IMR-90 (cell line): Measurements from ENCODE around the gene PI4K2B. TPM values are rescaled to one million over a fixed set of nuclear protein-coding genes. Genes with fewer than 3 reads are reported as not detected.

Experiments used
- ATAC-seq: fragments of 200-7000 bp; cut with Tn5 transposase; 2 replicates; pipeline ENCODE4 v1.9.1; 2020; ENCODE audit warnings: low read depth, mild to moderate bottlenecking, moderate library complexity
- BruUV-seq: library from RNA; stranded (reverse); fragments of 400-500 nt; replicated peaks from 2 replicates; lab custom pipeline; 2021; lab: Mats Ljungman, UMichigan
- CTCF ChIA-PET: fragments of 300-600 bp; formaldehyde crosslinking; extraction: SDS; loops from one replicate; lab custom pipeline; 2021; ENCODE audit warnings: antibody characterized with exemption; lab: Yijun Ruan, JAX
- POLR2A ChIA-PET: fragments of 300-600 bp; sonication (Branson Sonifier 250); formaldehyde crosslinking; loops from one replicate; lab custom pipeline; 2022; ENCODE audit warnings: antibody characterized with exemption; ENCODE audit not compliant: unreplicated experiment; lab: Charles Lee
- DNase-seq: peaks from one replicate; pipeline ENCODE4 v3.0.0; 2013
- H2AFZ ChIP-seq: replicated peaks from 2 replicates; pipeline ENCODE3; 2013; ENCODE audit warnings: low read length, mild to moderate bottlenecking; ENCODE audit not compliant: poor library complexity
- H2AK5ac ChIP-seq: 2 replicates; pipeline ENCODE4 v1.6.1; 2013; ENCODE audit warnings: low read depth, low read length, inconsistent platforms
- H2AK9ac ChIP-seq: replicated peaks from 2 replicates; pipeline ENCODE3; 2013; ENCODE audit warnings: mild to moderate bottlenecking, low read depth, low read length, moderate library complexity; ENCODE audit not compliant: poor library complexity
- H2BK120ac ChIP-seq: 2 replicates; pipeline ENCODE4 v1.6.1; 2013; ENCODE audit warnings: low read depth, low read length, inconsistent platforms
- H2BK15ac ChIP-seq: 3 replicates; pipeline ENCODE4 v1.6.1; 2013; ENCODE audit warnings: low read depth, low read length, inconsistent platforms
- H2BK20ac ChIP-seq: 2 replicates; pipeline ENCODE4 v1.6.1; 2013; ENCODE audit warnings: low read depth, mild to moderate bottlenecking, inconsistent platforms, low read length, moderate library complexity
- H2BK5ac ChIP-seq: 2 replicates; pipeline ENCODE4 v1.6.1; 2013; ENCODE audit warnings: mild to moderate bottlenecking, low read depth, low read length, inconsistent platforms; ENCODE audit not compliant: poor library complexity, severe bottlenecking
- H3K14ac ChIP-seq: replicated peaks from 2 replicates; pipeline ENCODE4 v1.6.1; 2013; ENCODE audit warnings: low read depth, low read length, inconsistent platforms
- H3K18ac ChIP-seq: 2 replicates; pipeline ENCODE4 v1.6.1; 2013; ENCODE audit warnings: low read depth, low read length, control low read depth
- H3K23ac ChIP-seq: 2 replicates; pipeline ENCODE4 v1.6.1; 2013; ENCODE audit warnings: low read depth, low read length, inconsistent platforms
- H3K27ac ChIP-seq: 2 replicates; pipeline ENCODE4 v1.5.1; 2013; ENCODE audit warnings: mild to moderate bottlenecking, control low read depth, low read length; ENCODE audit not compliant: insufficient read depth
- H3K27me3 ChIP-seq: 2 replicates; pipeline ENCODE4 v1.6.1; 2013; ENCODE audit warnings: low read length; ENCODE audit not compliant: control insufficient read depth, insufficient read depth
- H3K36me3 ChIP-seq: 2 replicates; pipeline ENCODE4 v1.6.1; 2013; ENCODE audit warnings: low read length, mixed read lengths; ENCODE audit not compliant: control insufficient read depth, insufficient read depth
- H3K4ac ChIP-seq: 2 replicates; pipeline ENCODE4 v1.6.1; 2013; ENCODE audit warnings: low read depth, low read length, inconsistent platforms
- H3K4me1 ChIP-seq: 2 replicates; pipeline ENCODE4 v1.6.1; 2013; ENCODE audit warnings: low read length, mixed read lengths; ENCODE audit not compliant: control insufficient read depth, insufficient read depth
- H3K4me2 ChIP-seq: 2 replicates; pipeline ENCODE4 v1.6.1; 2013; ENCODE audit warnings: low read depth, mild to moderate bottlenecking, control low read depth, low read length, moderate library complexity
- H3K4me3 ChIP-seq: 2 replicates; pipeline ENCODE4 v1.5.1; 2013; ENCODE audit warnings: low read depth, mild to moderate bottlenecking, control low read depth, low read length, moderate library complexity; ENCODE audit not compliant: insufficient read depth
- H3K56ac ChIP-seq: 2 replicates; pipeline ENCODE4 v1.6.1; 2013; ENCODE audit warnings: low read length, inconsistent platforms; ENCODE audit not compliant: insufficient read depth; ENCODE audit errors: extremely low read depth
- H3K79me1 ChIP-seq, 2 experiments: 2 replicates each; pipeline ENCODE4 v1.6.1; 2013; ENCODE audit warnings: low read length in 2 of 2, inconsistent platforms in 1 of 2, low read depth in 1 of 2
- H3K9ac ChIP-seq: 2 replicates; pipeline ENCODE4 v1.6.1; 2013; ENCODE audit warnings: low read depth, low read length, control low read depth
- H3K9me1 ChIP-seq: 2 replicates; pipeline ENCODE4 v1.6.1; 2013; ENCODE audit warnings: low read length, inconsistent platforms; ENCODE audit not compliant: insufficient read depth
- H3K9me3 ChIP-seq: 2 replicates; pipeline ENCODE4 v1.6.1; 2013; ENCODE audit warnings: low read length; ENCODE audit not compliant: control insufficient read depth, insufficient read depth
- H4K20me1 ChIP-seq: 2 replicates; pipeline ENCODE4 v1.6.1; 2013; ENCODE audit warnings: low read length, inconsistent platforms; ENCODE audit not compliant: insufficient read depth
- H4K5ac ChIP-seq: 2 replicates; pipeline ENCODE4 v1.6.1; 2013; ENCODE audit warnings: mild to moderate bottlenecking, low read depth, low read length, control low read depth
- H4K8ac ChIP-seq, 2 experiments: 2 replicates each; pipeline ENCODE4 v1.6.1; 2013; ENCODE audit warnings: low read depth in 2 of 2, low read length in 2 of 2, control low read depth in 1 of 2, inconsistent platforms in 1 of 2
- H4K91ac ChIP-seq: 2 replicates; pipeline ENCODE4 v1.6.1; 2013; ENCODE audit warnings: low read depth, low read length, inconsistent platforms; ENCODE audit not compliant: insufficient read depth
- BHLHE40 ChIP-seq: fragments of 150-350 bp; IDR thresholded peaks from 2 replicates; pipeline ENCODE4 v1.6.1; 2016; ENCODE audit warnings: mild to moderate bottlenecking, low read depth, low read length
- CEBPB ChIP-seq: IDR thresholded peaks from 2 replicates; pipeline ENCODE4 v1.6.1; 2012; ENCODE audit warnings: low read depth, low read length, improper control_type of control experiment
- CTCF ChIP-seq: conservative IDR thresholded peaks from 2 replicates; pipeline ENCODE4 v1.5.1; 2012; ENCODE audit warnings: mild to moderate bottlenecking, low read depth, low read length, improper control_type of control experiment
- ELK1 ChIP-seq: fragments of 150-350 bp; IDR thresholded peaks from 2 replicates; pipeline ENCODE4 v1.6.1; 2016; ENCODE audit warnings: low read depth, mild to moderate bottlenecking, low read length, moderate library complexity, borderline replicate concordance
- FOS ChIP-seq: fragments of 150-350 bp; IDR thresholded peaks from 2 replicates; pipeline ENCODE4 v1.6.1; 2016; ENCODE audit warnings: low read depth, low read length
- MAFK ChIP-seq: IDR thresholded peaks from 2 replicates; pipeline ENCODE4 v1.6.1; 2012; ENCODE audit warnings: low read depth, low read length, improper control_type of control experiment
- MAZ ChIP-seq: IDR thresholded peaks from 2 replicates; pipeline ENCODE4 v1.6.1; 2012; ENCODE audit warnings: low read depth, mild to moderate bottlenecking, low read length, improper control_type of control experiment, moderate library complexity, borderline replicate concordance
- MXI1 ChIP-seq: IDR thresholded peaks from 2 replicates; pipeline ENCODE4 v1.6.1; 2012; ENCODE audit warnings: low read depth, mild to moderate bottlenecking, low read length, moderate library complexity, borderline replicate concordance
- NFE2L2 ChIP-seq: fragments of 150-350 bp; IDR thresholded peaks from 2 replicates; pipeline ENCODE4 v1.6.1; 2016; ENCODE audit warnings: low read depth, mild to moderate bottlenecking, low read length
- POLR2A ChIP-seq: IDR thresholded peaks from 2 replicates; pipeline ENCODE4 v1.6.1; 2012; ENCODE audit warnings: mild to moderate bottlenecking, low read depth, low read length
- RAD21 ChIP-seq: IDR thresholded peaks from 2 replicates; pipeline ENCODE4 v1.6.1; 2012; ENCODE audit warnings: low read length, improper control_type of control experiment
- RCOR1 ChIP-seq: IDR thresholded peaks from 2 replicates; pipeline ENCODE4 v1.6.1; 2012; ENCODE audit warnings: mild to moderate bottlenecking, low read length, improper control_type of control experiment; ENCODE audit not compliant: insufficient replicate concordance
- RFX5 ChIP-seq: IDR thresholded peaks from 2 replicates; pipeline ENCODE4 v1.8.0; 2012; ENCODE audit warnings: low read depth, mild to moderate bottlenecking, low read length, moderate library complexity
- USF2 ChIP-seq: fragments of 150-350 bp; IDR thresholded peaks from 2 replicates; pipeline ENCODE4 v1.6.1; 2017; ENCODE audit warnings: mild to moderate bottlenecking, antibody characterized with exemption, low read length, low read depth
- WGBS, 2 experiments: methylation state at CpG; one replicate each; pipeline versions ENCODE4 v1.1.5 to v1.1.7; 2013; ENCODE audit warnings: missing lambda C conversion rate in 2 of 2; ENCODE audit not compliant: insufficient read length in 1 of 2; ENCODE audit errors: extremely low coverage in 2 of 2; 5-methylcytosine and 5-hydroxymethylcytosine counted together
- dilution Hi-C: fragments of 300-500 bp; cut with HindIII; formaldehyde crosslinking; loops from one replicate; pipeline ENCODE4 v1.14.3; 2018; ENCODE audit warnings: low sequenced_read_pairs; ENCODE audit not compliant: unreplicated experiment
- in situ Hi-C: fragments of 300-500 bp; cut with MboI; formaldehyde crosslinking; loops from 3 replicates; pipeline ENCODE4 v1.14.3; 2019; ENCODE audit warnings: low sequenced_read_pairs, inconsistent platforms, mixed read lengths
- intact Hi-C: fragments of 100-400 bp; cut with micrococcal nuclease; formaldehyde crosslinking; loops from 2 replicates; pipeline ENCODE4 v1.10.0; 2022
- polyA plus RNA-seq, 3 experiments: library from polyadenylated mRNA; depleted of rRNA; stranded (reverse); fragments of >200 nt; gene quantifications; 2 replicates each; pipeline ENCODE4 v1.2.3, GENCODE V29; 2012; ENCODE audit warnings: low replicate concordance in 1 of 3
- total RNA-seq: library from RNA; depleted of rRNA; stranded (reverse); fragments of >200 nt; gene quantifications from 2 replicates; pipeline ENCODE4 v1.2.3, GENCODE V29; 2012

The PI4K2B gene
- total and polyA plus RNA-seq, 2 of the 4 experiments (the other 2 are of a cell fraction): 6.5 to 7.6 TPM

GRCh38 chr4:25283948-25284347, 50.1 kb downstream of the PI4K2B start:
- H3K23ac ChIP-seq: no peak overlapping the region
- ChIA-PET CTCF (no interaction called here), POLR2A (no interaction called here)
- no peaks in the 10 kb centered on the region for H3K9me3 ChIP-seq
- ATAC-seq (no peak), DNase-seq (no peak)
- no peaks in the 10 kb centered on the region for H3K4me1 ChIP-seq
- no TSS peak for BruUV-seq
- intact Hi-C loops (no loop called here), in situ Hi-C loops (no loop called here), dilution Hi-C loops (no loop called here)
- no peak overlapping the region for H3K27ac ChIP-seq
- no peak overlapping the region for H4K5ac ChIP-seq
- no peak overlapping the region for H3K14ac ChIP-seq
- no peak overlapping the region for H2AFZ ChIP-seq
- no peaks in the 10 kb centered on the region for H3K36me3 ChIP-seq
- H3K56ac ChIP-seq: no peak overlapping the region
- H3K4me3 ChIP-seq: no peak overlapping the region
- H3K79me1 ChIP-seq: no peaks in the 10 kb centered on the region
- H4K8ac ChIP-seq: no peak overlapping the region
- no peak overlapping the region for H3K18ac ChIP-seq
- no peak overlapping the region for H2BK20ac ChIP-seq
- no peak overlapping the region for H2BK5ac ChIP-seq
- H4K91ac ChIP-seq: no peak overlapping the region
- no peaks in the 10 kb centered on the region for H3K9me1 ChIP-seq
- no peak for TF ChIP-seq MAZ
- TF ChIP-seq RCOR1: no peak
- no peak for TF ChIP-seq RAD21
- TF ChIP-seq POLR2A: no peak
- TF ChIP-seq FOS: no peak
- no peak for TF ChIP-seq CEBPB
- TF ChIP-seq MXI1: no peak
- TF ChIP-seq BHLHE40: no peak
- TF ChIP-seq NFE2L2: no peak
- no peak for TF ChIP-seq CTCF
- no peak for TF ChIP-seq ELK1
- no peak for TF ChIP-seq USF2
- TF ChIP-seq MAFK: no peak
- TF ChIP-seq RFX5: no peak
- H3K4ac ChIP-seq: no peak overlapping the region
- H3K4me2 ChIP-seq: no peak overlapping the region
- H2AK5ac ChIP-seq: no peak overlapping the region
- H2BK15ac ChIP-seq: no peak overlapping the region
- no CpG with 5 or more reads among the region's 3 CpGs for whole genome bisulfite sequencing, 2 experiments
- no peak overlapping the region for H3K9ac ChIP-seq
- no peak overlapping the region for H2BK120ac ChIP-seq
- no peaks in the 10 kb centered on the region for H3K27me3 ChIP-seq
- H2AK9ac ChIP-seq: no peak overlapping the region
- no peaks in the 10 kb centered on the region for H4K20me1 ChIP-seq
